Uterus (tissue), 2 donors: ENCODE data around the gene HDAC7.
"Not testable (repeated sequence)": the region's sequence is repeated elsewhere in the genome, so short reads cannot be mapped to it uniquely, and the experiment has no call there.

Source experiments
- CTCF ChIP-seq, 4 experiments: fragments of 200-600 bp in 2 of 4; fragments of 450-650 bp in 2 of 4; sonication (generic) in 2 of 4; IDR thresholded peaks; one replicate each; pipeline ENCODE4 v1.5.1; 2016 to 2019; ENCODE audit warnings: antibody characterized with exemption in 4 of 4, mild to moderate bottlenecking in 2 of 4, moderate library complexity in 1 of 4
- POLR2A ChIP-seq, 2 donors: fragments of 450-650 bp; IDR thresholded peaks; one replicate each; pipeline ENCODE4 v1.6.1; 2016; ENCODE audit warnings: antibody characterized with exemption in 2 of 2, mild to moderate bottlenecking in 1 of 2, moderate library complexity in 1 of 2

- not testable (repeated sequence) for TF ChIP-seq CTCF, POLR2A (IDR thresholded peaks at IDR 0.05)
Observed at GRCh38 chr12:47842543-47842942, 22.8 kb upstream of the HDAC7 start.
